HT-29 (cell line): ENCODE results near the gene INF2. TPM values are rescaled to one million over a fixed set of nuclear protein-coding genes. Genes with fewer than 3 reads are reported as not detected.

ENCODE experiments used
- DNase-seq: peaks from one replicate; pipeline ENCODE4 v3.0.0-alpha.2; 2015; ENCODE audit warnings: low spot score
- total RNA-seq: library from RNA; depleted of rRNA; stranded (reverse); fragments of >200 nt; shearing (Covaris generic); gene quantifications from 2 replicates; pipeline ENCODE4 v1.2.3, GENCODE V29; 2014

INF2 gene
- total RNA-seq, 1 experiment from 2014 or later = 322 TPM

DNA sequence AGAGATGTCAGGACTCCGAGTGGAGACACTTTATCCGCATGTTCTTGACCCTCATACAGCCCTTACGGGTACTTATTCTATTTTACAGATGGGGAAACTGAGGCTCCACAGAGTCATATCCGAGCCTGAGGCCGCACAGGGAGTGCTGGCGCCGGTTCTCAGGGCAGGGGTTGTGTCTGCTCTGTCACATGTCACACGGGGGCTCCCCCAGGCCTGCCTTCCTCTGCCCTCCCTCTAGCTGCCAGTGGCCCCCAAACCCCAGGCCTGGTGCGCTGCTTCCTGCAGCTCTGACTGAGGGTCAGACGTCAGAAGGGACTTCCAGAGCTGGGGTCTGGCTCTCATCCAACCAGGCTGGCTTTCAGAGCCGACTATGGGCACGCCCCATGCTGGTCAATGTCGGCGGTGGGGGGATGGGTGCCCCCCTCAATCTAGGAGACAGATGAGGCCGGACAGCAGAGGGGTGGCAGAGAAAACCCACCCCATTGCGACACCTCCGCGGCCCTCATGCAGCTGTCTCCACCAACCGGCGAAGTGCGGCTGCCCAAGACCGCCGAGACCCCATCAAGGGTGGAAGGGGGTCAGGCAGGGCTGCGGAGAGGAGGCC is 811 bp upstream of the INF2 start:
- DNase-seq = peak; percentile 69

DNA sequence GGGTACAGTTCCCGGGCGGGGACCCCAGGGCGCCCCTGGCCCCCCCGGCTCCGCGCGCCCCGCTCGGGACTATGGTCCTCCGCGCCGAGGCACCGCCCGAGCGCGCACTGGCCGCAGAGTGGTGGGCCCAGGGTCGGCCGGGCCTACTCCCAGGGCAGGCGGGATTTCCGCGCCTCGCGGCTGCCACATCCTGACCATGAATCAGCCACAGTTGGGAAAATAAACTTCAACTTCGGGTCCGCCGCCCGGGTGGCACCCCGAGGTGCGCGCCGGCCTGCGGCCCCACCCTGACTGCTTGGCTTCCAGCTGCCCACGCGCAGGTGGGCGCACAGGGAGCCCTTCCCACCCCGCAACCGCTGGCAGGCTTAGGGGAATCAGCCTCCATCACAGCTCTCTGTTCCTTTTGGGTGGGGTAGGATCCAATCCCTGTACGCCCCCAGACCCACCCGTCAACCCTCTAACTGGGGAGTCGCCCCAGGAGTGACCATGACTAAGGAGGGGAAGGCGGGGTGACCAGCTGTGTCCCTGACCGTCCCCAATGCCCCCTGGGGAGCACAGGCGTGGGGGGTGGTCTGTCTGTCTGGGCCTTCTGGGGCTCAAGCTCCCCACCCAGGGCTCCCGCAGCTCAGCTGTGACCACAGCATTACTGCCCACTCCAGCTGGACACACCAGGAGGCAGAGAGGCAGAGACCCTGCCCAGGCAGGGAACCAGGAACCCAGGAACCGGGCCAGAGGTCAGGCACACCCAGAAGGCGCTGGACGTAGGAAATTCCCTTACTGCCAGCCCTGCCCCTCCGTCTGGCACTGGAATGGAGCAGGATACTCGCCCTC is 678 bp downstream of the INF2 start:
- DNase-seq = peak; percentile 41

- DNase-seq = no peak
Measured at GRCh38 chr14:104690861-104691455, 1.5 kb downstream of the INF2 start.

GRCh38 chr14:104691546-104692260 is 2.3 kb downstream of the INF2 start:
- DNase-seq = no peak

DNA sequence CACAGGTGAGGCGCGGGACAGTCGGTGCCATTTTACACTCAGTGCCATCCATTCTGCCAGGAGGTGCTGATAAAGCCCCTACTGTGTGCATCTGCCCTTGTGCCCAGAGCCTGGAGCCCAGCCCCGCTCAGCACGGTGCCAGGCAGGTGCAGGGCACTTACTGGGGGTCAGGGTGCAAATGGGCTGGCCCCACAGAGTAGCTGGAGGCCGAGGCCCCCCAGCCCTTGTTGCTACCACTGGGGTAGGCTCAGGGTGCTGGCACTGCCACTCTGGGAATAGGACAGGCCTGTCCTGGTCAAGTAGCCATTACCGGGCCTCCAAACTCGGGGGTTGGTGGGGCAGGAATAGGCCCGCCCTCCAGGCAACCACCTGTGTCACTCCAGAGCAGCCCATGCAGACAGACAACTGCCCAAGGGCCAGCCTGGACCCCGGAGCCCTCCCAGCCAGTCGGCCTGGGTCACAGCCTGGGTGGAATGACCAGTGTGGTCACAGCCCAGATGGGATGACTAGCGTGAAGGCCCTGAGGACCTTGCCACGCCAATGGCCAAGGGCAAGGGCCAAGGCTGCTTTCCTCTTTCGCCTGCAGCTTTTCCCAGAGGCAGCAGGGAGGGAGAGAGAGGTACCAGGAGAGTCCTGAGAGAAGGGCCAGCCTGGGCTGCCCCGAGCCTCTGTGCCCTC is 3.0 kb downstream of the INF2 start:
- DNase-seq = no peak

- DNase-seq = no peak
Measured at GRCh38 chr14:104692939-104693315, 3.5 kb downstream of the INF2 start.

GRCh38 chr14:104693482-104694431 is 4.3 kb downstream of the INF2 start:
- DNase-seq = no peak

- peak; percentile 58 for DNase-seq
Measured at GRCh38 chr14:104694475-104694950, 5.1 kb downstream of the INF2 start.

- peak; percentile 76 for DNase-seq
Measured at GRCh38 chr14:104694991-104695659, 5.7 kb downstream of the INF2 start.

DNA sequence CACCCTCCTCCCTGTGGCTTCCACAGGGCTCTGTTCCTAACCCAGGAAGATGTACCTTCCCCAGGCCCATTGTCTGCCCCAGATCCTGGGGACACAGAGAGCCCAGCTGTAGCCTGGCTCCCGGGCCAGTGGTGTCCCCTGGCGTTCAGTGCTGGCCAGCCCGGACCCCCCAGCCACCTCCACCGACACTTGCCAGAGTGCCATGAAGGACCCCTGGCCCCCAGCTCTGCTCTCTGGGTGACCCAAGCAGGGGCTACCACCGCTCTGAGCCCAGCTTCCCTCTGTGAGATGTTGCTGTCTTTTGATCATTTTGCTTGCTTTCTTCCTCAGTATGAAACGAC is 6.2 kb downstream of the INF2 start:
- no peak for DNase-seq

DNA sequence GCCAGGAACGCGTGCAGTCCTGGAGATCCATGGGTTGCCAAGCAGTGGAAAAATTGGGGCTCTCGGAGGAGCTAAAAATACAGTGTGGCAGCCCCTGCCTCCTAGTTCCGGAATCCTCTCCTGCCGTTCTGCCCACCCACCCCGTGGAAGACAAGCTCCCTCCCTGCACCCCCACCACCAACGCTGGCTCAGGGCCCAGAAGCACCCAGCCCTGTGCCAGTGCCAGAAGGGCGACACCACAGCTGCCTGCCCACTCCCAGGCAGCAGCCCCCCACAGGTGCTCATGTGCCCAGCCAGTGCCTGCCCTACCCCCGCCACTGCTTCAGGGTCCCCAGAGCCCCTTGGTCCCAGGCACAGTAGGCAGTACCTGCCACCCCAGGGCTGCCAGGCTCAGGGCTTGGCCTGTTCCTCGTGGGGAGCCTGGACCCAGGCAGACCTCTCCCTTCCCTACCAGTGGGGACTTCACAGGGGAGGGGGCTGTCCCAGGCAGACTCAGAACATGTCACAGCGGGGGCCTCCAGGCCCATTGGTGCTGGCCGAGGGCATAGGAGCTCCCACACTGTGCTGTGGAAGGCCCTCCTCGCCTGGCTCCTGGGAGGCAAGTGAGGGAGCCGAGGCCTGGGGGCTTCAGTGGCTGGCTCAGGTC is 7.4 kb downstream of the INF2 start:
- no peak for DNase-seq

GRCh38 chr14:104697317-104697703 is 7.9 kb downstream of the INF2 start:
- no peak for DNase-seq

GRCh38 chr14:104697892-104698583 is 8.6 kb downstream of the INF2 start:
- no peak for DNase-seq

DNA sequence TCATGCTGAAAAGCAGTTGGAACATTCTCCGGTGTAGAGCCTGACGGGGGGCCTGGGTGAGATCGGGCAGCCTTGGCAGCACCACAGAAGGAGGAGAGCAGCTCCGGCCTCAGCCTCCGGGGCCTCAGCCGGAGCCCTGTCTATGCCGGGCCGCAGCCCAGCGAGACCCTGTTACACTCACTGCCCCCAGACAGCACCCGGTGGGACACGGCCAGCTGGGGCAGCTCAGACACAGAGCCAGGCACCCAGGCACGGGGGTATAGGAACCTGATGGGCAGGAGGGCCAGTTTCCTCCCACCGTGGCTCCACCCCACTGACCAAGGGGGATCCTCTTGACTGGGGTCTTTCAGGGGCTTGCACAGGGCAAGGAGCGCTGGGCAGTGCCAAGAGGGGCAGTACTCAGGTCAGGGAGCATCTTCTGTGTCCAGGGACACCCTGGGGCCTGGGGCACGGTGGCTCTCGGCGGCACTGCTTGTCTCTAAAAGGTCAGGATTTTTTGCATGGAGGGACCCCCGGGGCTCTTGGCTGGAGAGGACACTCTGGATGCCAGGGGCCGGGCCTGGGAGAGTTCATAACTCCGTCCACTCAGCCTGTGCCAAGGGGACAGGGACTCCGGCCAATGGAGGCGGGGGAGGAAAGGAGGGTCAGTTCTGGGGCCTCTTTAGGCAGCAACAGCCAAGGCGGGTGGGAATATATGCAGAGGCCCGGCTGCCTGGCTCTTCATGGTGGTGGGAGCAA is 9.4 kb downstream of the INF2 start:
- no peak for DNase-seq

DNA sequence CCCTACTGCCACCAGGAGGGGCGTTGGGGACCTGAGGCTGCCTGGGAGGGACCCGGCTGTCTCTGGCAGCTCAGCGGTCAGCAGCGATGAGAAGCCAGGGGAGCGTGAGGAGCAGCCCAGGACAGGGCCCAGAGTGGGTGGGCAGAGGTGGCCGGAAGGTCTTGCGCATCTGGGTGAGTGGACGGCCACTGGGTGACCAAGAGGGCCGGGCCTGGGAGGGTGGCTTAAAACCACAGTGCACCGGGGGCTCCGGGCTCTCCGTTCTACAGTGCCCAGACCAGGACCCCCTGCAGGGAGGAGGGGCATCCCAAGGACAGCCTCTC is 10.0 kb downstream of the INF2 start:
- no peak for DNase-seq

GRCh38 chr14:104700225-104700651 is 10.8 kb downstream of the INF2 start:
- no peak for DNase-seq

DNA sequence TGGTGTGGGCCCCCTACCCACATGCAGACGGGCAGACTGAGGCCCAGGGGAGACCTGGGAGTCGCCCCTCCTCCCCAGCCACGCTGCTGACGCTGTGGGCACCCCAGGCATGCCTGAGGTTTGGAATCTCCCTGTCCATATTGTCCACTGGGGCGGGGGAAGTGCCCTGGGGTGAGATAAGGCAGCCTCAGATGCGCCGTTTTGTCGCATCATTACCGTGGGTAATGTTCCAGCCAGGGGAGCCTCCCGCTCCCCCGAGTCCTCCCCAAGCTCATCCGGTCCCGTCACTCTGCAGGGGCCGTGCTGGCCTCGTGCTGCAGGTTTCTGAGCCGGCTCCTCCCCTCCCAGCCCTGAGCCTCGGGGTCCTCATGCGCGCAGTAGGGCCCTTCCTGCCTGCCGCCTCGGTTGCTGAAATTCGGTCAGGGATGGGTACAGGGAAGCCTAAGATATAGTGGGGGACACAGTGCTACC is 11.4 kb downstream of the INF2 start:
- no peak for DNase-seq
